GM21576 (cell line): Measurements from ENCODE around the gene DUSP5.
A peak's percentile ranks its signal among the peaks of the same experiment; 100 is the strongest.

Source experiments
- ATAC-seq: cut with Tn5 transposase; IDR thresholded peaks from one replicate; pipeline ENCODE4 v1.9.1; 2021; ENCODE audit warnings: mild to moderate bottlenecking, moderate library complexity; ENCODE audit not compliant: unreplicated experiment

Gene DUSP5

DNA sequence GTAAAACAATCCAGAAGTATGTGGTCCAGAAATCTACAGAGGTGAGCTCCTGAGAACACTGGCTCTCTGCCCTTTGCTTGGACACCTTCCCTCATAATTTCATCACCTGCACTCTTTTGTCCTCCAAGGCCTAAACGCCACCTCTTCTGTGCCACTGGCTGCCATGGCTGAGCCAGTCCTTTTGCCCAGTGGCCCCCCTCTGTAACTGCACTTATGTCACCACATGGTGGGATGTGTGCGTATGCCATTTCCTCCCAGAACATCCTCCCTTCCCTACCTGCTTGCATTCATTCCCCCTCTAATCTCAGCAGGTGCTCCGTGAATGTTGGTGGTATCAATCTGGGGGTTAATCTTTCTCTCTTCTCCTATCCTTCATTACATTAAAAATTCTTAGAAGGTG lies 17.3 kb upstream of the DUSP5 start:
- no peak for ATAC-seq

DNA sequence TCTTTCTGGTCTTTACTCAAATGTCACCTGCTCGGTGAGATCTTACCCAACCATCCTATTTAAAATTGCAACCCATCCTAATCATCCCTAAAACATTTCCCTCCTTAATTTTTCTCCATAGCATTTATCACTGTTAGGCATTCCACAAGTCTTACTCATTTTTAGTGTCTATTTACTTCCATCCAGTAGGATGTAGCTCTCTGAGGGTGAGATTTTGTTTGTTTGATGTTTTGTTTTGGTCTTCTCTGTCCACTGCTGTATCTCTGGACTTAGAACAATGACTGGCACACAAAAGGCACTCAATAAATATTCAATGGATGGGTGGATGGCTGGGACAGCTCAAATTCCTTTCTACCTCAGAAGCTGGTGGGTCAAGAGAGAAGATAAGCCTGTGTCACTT lies 15.8 kb upstream of the DUSP5 start:
- no peak for ATAC-seq

DNA sequence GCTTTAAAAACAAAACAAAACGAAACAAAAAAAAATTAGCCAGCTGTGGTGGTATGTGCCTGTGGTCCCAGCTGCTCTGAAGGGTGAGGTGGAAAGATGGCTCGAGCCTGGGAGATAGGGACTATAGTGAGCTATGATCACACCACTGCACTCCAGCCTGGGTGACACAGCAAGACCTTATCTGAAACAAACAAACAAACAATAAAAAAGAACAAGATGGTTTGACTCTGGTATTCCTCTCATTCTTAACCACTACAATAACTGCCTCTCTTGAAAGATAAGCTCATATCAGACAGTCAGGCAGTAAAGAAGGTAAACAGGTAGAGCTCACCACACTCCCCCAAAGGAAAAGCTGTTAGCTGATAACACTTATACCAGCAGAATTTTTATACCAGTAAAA lies 14.1 kb upstream of the DUSP5 start:
- ATAC-seq = no peak

DNA sequence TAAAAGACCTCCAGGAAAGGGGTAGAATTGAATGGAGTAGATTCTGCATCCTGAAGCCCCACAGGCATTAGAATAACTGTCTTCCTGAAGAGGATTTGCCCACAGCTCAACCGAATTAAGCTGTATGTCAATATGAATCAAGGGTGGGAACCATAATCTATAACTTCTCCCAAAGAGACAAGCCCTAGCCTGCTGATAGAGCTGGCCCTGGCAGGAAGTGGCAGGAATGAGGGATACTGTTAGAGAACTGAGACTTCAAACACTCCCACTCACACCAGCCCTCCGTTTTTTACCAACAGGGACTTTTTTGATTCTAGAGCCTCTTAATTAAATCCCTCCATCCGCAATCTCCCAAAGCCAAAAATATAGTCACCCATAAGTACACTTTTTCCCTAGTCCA lies 12.2 kb upstream of the DUSP5 start:
- no peak for ATAC-seq

DNA sequence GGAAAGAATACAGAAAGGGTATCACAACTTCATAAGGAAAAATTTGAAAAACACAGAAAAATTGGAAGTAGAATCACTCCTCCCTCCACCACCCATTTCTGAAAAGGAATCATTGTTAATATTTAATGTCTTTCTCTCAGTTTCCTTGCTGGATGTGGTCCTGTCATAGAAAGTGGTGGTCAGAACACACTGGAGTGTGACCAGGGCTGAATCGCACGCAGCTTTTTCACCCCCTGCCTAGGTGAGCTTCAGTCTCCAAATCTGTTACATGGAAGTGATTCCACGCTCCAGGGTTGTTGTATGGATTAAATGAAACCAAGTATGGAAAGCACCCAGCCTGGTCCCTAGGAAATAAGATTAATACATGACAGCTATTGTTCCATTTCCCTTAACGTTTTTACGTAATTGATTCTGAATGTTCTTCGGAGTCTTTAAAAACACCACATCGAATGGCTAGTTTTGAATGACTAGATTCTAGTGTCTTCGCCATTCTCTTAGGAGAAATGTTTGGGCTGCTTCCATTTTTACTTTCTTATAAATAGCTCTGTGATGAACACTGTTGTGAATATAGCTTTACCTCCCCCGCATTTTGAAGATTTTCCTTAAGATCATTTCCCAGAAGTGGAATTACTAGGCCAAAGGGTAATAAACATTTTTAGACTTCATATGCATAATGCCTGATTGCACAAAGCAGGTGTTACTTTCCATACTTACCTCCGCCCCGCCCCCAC lies 10.9 kb upstream of the DUSP5 start:
- no peak for ATAC-seq

DNA sequence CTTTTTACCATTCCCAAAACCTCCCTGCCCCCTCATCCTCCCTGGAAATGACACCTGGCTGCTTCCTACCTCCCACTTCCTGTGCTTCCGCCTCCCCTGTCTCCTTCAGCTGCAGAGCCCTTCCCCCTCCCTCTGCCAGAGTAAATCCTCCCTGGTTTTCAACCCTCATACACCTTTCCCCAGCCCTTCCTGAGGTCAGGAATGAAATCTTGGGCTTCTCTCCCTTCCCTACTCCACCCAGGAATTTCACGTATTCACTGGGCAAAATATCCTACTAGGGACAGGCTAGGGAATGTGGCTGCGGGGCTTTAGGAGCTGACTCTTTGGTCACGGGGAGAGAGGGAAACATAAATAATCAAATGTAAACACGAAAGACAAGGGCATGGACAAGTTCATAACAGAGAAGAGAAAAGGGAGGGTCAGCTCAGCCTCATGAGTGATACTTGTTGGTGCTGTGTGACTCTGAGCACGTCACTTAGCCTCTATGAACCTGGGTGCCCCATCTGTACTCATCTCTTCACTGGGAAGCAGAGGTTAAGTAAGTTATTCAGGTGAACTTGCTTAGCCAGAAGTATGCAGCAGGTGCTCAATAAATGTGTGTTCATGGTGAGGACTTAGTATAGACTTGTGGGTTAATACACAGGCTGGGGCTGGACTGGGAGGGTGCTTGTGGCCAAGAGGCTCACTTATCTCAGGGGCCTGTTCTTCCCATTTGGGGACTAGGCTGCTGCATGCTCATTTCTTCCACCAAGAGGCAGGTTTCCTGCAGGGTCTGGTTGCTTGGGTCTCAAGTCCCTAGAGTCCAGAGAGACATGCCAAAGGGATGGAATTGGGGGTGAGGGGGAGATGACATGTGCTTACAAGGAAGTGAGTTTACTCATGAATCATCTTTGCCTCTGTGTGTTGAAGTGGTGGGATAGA lies 10.0 kb upstream of the DUSP5 start:
- no peak for ATAC-seq

DNA sequence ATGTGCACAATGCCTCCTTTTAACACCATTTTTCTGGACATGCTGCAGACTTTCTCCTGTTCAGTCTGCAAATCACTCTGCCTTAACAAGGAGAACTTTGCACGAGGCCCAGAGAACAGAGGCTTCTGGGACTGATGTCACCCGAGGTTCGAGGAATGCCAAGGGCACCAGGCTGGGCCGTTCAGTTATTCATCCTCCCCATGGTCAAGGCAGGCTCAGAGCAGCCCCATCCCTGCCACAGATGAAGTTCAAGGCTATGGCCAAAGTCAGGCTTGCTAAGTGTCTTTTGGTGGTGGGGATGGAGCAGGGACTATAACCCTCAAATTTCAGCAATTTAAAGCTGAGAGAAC lies 9.4 kb upstream of the DUSP5 start:
- ATAC-seq = no peak

DNA sequence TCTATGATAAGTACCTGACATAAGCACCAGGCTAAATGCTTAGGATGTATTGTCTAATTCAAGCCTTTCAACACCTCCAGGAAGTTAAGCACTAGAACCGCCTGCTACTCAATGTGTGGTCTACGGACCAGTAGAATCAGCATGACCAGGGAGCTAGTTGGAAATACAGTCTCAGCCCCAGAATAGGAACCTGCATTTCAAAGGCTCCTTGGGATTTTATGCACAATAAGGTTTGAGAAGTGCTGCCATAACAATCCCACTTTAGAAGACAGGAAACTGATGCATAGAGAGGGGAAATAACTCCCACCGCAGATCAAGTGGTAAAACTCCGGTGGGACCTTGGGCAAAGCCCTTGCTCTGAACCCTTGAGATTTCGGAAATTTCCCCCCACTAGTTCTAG lies 8.8 kb upstream of the DUSP5 start:
- no peak for ATAC-seq

DNA sequence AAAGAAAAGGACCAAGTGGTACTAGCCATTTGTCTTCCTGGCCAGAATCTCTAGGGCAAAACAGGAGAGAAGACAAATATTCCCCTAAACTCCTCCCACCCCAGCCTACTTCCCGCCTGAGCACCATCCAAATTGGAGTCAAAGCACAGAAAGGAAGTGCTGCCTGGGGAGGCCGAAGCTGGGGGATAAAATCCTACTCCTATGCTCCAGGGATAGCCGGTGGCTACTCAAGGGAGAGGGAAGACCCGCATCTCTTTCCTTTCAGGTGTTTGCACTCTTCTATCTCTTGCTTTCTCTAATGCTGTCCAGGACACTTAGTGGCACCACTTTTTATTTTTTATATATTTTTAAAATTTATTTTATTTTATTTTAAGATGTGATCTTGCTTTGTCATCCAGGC lies 7.1 kb upstream of the DUSP5 start:
- ATAC-seq = no peak

DNA sequence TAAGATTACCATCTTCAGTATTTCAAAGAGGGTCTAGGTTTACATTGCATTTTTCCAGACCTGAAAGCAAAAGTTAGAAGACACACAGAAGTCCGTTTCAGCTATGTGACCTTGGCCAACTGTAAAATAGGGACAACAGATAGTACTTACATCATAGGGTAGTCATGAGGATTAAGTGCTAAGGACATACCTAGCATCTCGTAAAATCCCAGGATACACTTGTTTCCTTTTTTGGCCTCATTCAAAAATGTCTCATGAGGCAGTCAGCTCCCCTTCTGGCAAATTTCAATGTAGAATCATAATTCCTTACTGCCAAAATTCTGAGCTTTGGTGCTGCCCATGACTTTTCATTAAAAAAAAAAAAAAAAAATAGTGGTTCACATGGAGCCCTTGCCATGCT lies 6.4 kb upstream of the DUSP5 start:
- ATAC-seq = no peak

DNA sequence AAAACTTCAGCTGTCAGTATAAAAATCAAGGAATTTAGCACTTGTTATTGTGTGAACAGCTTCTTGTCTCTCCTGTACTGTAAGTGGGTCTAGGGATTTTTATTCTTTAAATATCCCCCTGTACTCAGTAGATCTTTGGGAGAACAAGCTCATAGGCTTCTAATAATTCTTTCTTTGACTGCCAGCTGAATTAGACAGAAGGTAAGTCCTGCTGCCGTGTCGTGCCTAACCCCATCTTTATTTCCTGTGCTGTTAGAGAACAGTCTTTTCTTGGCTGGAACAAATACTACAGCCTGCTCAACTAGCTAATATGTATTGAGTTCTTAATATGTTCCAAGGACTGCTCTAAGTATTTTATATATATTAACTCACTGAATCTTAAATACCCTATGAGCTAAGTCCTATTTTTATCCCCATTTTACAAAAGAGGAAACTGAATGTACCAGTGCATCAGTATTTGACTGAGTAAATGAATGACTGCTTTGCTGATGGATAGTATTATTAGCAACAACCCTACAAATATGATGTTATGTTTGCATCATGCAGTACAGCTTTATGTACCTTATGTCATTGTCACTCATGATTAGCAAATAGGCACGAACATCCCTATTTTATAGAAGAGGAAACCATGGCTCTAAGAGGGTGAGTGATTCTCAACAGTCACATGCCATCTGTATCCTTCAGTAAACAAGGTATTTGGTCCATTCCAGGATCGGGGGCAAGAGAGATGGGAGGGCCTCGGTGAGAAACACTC lies 5.5 kb upstream of the DUSP5 start:
- ATAC-seq = peak; percentile 45

DNA sequence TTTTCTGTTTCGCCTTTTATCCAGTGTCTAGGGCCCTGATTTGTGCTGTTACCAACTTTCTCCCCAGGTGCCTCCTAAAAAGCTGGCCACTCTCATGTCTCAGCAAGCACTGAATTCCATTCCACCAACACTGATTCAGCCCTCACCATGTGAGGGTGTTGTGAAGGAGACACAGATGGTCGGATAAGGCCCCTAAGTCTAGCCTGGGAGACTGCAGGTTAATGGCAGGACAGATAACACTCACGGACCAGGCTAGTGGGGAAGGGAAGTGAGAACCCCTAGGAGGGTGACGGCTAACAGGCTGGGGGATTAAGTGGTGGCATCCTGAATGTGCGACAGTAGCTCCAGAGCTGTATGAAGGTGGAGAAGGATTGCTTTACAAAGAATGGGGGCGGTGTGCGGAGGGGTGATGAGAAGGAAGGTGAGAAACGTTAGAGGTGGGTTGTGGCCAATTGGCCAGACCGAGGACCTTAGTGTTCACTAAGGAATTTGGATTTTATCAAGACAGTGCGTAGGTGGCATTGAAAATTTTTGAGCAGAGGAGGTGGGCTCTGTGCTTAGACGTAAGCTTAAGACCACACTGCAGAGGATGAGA lies 3.8 kb upstream of the DUSP5 start:
- ATAC-seq = no peak

DNA sequence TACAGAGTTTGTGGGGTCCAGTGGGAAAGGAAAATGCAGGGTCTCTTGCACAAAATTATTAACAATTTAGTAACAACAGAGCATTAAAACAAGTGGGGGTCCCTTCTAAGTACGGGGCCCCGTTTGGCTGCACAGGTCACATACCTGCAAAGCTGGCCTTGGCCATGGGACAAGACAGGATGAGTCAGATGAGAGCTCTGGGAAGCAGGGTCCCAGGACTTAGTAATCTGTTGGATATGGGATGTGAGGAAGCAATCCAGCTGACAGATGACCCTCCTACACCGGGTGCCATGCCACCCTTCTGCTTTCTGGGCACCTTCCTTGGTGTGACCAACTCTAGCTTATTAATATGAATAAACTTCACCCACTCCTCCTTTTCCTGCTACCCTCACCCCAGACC lies 3.2 kb upstream of the DUSP5 start:
- ATAC-seq = no peak

DNA sequence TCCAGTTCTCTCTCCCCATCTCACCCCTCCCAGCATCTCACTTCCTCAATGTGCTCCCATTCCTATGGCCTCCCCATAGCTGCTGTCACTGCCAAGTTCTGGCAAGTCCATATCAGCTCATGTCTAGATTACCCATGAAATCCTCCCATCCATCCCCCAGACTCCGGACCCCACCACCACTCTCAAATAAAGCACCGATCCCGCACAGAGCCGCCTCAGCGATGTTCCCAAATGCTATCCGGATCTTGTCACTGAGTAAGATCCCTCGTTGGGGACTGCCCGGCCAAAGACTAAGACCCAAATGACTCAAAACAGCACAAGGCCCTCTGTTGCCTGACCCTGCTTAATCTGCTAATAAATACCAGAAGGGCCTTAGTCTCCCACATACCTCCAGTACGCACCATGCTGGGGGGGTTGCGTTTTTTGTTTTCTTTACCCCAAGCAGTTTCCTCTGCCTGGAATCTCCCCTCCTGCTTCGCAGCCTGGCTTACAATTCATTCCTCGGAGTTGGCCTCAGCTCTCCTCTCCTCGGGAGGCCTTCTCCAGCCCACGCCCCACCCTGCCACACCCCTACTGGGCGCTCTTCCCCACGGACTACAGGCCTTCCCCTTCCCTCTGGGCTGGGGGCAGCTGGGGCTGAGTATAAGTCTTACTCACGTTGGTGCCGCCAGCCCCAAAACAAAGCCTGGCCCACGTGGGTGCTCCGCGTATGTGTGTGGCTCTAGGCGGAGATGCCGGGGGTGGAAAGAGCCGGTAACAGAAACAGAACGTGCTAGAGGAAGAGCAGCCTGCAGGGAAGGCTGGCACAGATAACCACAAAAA lies 1.8 kb upstream of the DUSP5 start:
- ATAC-seq = no peak

DNA sequence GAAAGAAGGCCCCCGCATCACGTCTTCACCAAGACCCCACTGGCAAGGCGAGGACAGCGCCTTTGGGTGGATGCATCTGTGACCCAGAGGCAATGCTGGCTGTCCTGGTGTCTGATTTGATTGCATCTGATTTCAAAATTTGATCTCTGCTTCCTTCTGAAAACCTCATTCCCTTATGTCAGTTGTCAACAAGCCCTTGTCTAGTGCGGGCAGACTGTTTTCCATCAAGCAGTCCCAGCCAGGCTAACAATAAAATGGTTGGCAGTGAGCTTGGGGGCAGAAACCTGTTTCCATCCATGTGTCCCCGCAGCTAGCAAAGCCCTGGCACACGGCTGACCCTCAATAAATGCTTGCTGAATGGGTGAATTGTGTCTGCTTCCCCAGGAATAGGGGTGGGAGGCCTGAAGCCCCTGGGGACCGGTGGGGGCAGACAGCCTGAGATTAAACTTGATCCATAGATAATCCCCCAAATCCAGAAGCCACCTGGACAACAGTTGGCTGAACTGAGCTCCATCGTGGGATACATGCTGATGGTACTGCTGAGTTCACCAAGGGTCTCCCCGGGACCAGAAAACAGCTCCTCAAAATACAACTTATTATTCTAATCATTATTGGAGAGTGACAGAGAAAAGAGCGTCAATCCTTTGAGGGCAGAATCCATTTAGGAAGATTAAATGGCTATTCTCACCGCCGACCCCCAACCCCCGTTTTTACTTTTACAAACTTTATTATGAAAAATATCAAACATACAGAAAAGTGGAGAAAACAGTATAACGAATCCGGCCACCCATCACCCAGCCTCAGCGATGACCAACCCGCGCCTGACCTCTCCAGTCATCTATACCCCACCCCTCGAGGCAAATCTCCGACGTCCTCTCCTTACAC lies 912 bp upstream of the DUSP5 start:
- no peak for ATAC-seq

DNA sequence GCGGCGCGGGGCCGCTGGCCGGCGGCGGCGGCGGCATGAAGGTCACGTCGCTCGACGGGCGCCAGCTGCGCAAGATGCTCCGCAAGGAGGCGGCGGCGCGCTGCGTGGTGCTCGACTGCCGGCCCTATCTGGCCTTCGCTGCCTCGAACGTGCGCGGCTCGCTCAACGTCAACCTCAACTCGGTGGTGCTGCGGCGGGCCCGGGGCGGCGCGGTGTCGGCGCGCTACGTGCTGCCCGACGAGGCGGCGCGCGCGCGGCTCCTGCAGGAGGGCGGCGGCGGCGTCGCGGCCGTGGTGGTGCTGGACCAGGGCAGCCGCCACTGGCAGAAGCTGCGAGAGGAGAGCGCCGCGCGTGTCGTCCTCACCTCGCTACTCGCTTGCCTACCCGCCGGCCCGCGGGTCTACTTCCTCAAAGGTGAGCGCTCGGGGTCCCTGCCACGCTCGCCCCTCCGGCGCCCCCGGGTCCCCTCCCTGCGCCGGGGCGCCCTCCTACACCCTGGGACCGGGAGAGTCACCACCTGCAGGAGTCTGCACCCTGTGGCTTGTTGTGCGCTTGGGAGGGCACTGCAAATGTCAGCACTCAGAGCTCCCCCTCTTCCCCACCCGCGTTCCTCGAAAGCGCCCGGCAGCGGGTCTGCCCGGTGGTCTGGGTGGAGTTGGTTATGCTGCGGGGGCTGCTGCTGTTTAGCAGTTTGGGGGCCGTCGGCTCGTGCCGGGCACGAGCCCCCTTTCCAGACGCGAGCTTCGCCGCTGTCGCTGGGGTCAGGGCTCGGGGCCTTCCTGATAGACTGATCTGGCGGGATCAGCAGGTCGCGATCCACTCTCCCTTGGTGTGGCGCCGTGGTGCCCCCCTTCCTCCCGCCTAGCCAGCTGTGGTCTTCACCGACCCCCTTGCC lies 627 bp downstream of the DUSP5 start:
- ATAC-seq = peak; percentile 7

DNA sequence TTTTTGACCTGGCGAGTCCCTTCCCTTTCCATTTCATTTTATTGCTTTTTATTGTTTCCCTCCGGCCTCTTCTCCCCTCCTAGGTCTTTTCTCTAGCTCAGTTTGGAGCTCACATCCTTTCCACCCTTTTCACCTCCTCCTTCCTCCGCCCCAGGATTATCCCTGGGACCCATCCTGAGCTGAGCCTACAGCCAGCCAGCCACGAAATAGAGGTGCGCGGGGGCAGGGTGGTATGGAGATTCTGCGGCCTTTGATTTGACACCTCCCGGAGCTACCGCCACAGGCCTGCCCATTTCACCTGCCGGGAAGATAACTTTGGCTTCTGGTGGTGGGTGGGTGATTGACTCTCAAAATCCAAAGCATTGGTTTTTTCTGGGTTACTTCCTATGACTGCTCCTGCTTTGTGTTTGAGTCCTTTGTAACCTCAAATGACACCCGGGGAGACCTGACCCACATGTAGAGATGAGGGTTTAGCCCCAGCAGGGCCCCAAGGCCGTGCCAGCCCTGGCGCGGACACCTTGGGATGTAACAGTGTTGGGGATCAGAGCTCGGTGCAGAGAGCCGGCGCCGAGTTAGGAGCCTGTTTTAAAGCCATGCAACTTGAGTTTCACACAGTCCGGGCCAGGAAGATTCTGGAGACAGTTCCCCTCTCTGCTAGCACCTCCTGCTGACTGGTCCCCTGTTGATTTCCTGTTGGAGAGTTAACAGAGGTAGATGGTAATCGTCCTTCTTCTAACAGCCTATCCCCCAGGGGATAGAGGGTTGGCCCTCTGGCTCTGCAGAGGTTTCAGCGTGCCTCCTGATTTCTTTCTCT lies 1.5 kb downstream of the DUSP5 start:
- ATAC-seq = peak; percentile 22
